ENCODE measurements around the gene RASSF5. TPM values are rescaled to one million over a fixed set of nuclear protein-coding genes. Genes with fewer than 3 reads are reported as not detected.

Gene RASSF5
- total and polyA plus RNA-seq, 10 of the 15 experiments (the other 5 are each of a cell fraction or from before 2014, with no cell fraction given), result 14.0 to 89.6 (median 68.9) TPM

DNA sequence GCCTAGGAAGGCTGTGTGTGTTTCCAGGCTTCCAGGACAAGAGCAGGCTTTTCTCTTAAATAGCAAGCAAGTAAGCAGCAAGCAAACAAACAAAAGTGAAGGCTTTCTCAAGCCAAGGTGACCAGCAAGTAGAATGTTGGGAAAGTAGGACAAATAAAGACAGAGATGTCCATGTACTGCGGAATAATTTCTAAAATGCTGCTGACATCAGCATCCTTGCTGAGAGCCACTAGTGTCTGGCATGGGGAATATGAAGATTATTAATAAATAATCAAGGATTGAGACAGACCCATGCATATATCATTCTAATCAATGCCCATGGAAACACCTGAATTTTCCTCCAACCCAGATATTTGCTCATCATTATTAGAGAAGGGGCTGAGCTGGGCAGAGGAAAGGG lies 121.6 kb downstream of the RASSF5 start:
- no peaks in the 10 kb centered on the region for H3K4me1 ChIP-seq (ENCODE audit: control insufficient read depth, insufficient read depth, low read length)
- 40% methylated on average over 1 of the region's 1 CpG for WGBS (ENCODE audit: insufficient coverage, insufficient replicate concordance, low lambda C conversion rate, missing lambda C conversion rate)
- no peak for FAIRE-seq
- in situ Hi-C loops (cut with MboI), result no loop called here
- ATAC-seq, result no peak
- no TSS peak for BruUV-seq (replicated peaks)
- H3K36me3 ChIP-seq (ENCODE audit: control insufficient read depth in 2 of 2, insufficient read depth in 2 of 2, low read length in 1 of 2), result no peaks in the 10 kb centered on the region
- no peaks in the 10 kb centered on the region for H3K79me2 ChIP-seq (ENCODE audit: control insufficient read depth, insufficient read depth, low read length)
- H4K20me1 ChIP-seq (ENCODE audit: control insufficient read depth, insufficient read depth), result no peaks in the 10 kb centered on the region
- H3K27me3 ChIP-seq (replicated peaks in 1 of 2; ENCODE audit: control insufficient read depth in 2 of 2, insufficient read depth in 2 of 2, low read length in 1 of 2), result no peaks in the 10 kb centered on the region
- no peak overlapping the region for H3K4me2 ChIP-seq (ENCODE audit: control insufficient read depth, insufficient read depth)
- no peak for TF ChIP-seq ATF7 (IDR thresholded peaks at IDR 0.05; ENCODE audit: low read depth)
- no peak overlapping the region for H3K9ac ChIP-seq (ENCODE audit: control insufficient read depth, insufficient read depth, low read length)
- H3K9me3 ChIP-seq (replicated peaks; ENCODE audit: control insufficient read depth, insufficient read depth, low read length), result no peaks in the 10 kb centered on the region; the same call in 2 of the 3 replicates
- ChIA-PET POLR2A (interaction anchor here (0.6 to 7.5 kb wide), 2 partner anchors 11 to 37 kb away, joined by 3 to 92 read pairs; no protein-coding TSS in a partner anchor), CTCF (interaction anchor here (0.6 to 19.1 kb wide), 15 partner anchors 9 to 776 kb away, joined by 3 to 1150 read pairs (median 5); partner anchors contain the start of gene EIF2D), RAD21 (ENCODE audit: unreplicated experiment) (interaction anchor here (1.1 to 5.6 kb wide), 4 partner anchors 16 to 354 kb away, joined by 3 to 138 read pairs (median 11); partner anchors contain the start of gene EIF2D), SMC1A (ENCODE audit: uncharacterized antibody, unreplicated experiment) (interaction anchor here (0.8 to 3.5 kb wide), 12 partner anchors 8 to 353 kb away, joined by 3 to 122 read pairs (median 16); partner anchors contain the start of gene EIF2D)
- no peak overlapping the region for H3K27ac ChIP-seq (ENCODE audit: control insufficient read depth, insufficient read depth)
- H3K4me3 ChIP-seq, result no peak overlapping the region
- no peak overlapping the region for H2AFZ ChIP-seq (ENCODE audit: control insufficient read depth, low read depth, low read length)
- DNase-seq (ENCODE audit: low read depth, low spot score), result no peak
- intact Hi-C loops (cut with micrococcal nuclease; ENCODE audit: unreplicated experiment), result no loop called here

DNA sequence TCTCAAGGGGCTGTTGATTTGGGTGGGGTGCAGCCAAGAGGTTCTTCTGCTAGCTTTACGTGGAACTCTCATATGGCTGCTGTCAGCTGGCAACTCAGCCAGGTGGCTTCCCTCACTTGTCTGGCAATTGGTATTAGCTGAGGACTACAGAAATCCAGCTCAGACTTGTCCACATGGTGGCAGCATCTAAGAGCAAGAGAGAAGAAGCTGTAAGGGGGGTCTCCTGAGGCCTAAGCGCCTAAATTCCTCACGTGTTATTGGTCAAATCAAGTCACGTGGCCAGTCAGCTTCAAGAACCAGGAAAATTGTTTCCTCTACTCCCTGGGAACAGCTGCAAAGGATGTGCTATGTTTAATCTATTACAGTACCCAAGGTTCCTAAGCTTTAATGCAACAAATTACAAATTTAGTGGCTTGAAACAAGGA lies 123.8 kb downstream of the RASSF5 start:
- H3K4me2 ChIP-seq (ENCODE audit: control insufficient read depth, insufficient read depth), result no peak overlapping the region
- no TSS peak for BruUV-seq (replicated peaks)
- no peaks in the 10 kb centered on the region for H3K27me3 ChIP-seq (replicated peaks in 1 of 2; ENCODE audit: control insufficient read depth in 2 of 2, insufficient read depth in 2 of 2, low read length in 1 of 2)
- H2AFZ ChIP-seq (ENCODE audit: control insufficient read depth, low read depth, low read length), result peak overlapping the region; percentile 58; the same call in 1 of the 2 replicates
- DNase-seq (ENCODE audit: low read depth, low spot score) (peak; percentile 60), FAIRE-seq (no peak), ATAC-seq (peak; percentile 54)
- H3K27ac ChIP-seq (ENCODE audit: control insufficient read depth, insufficient read depth), result no peak overlapping the region
- no peak overlapping the region for H3K9ac ChIP-seq (ENCODE audit: control insufficient read depth, insufficient read depth, low read length)
- intact Hi-C loops (cut with micrococcal nuclease; ENCODE audit: unreplicated experiment), result loop anchor here (5.0 to 10.0 kb wide), 2 partner anchors 94 to 351 kb away; no protein-coding TSS in a partner anchor
- CTCF ChIA-PET, result interaction anchor here (0.7 to 19.1 kb wide), 52 partner anchors 9 to 453 kb away, joined by 3 to 1150 read pairs (median 6); partner anchors contain the start of genes EIF2D, IKBKE, IL19 and RASSF5
- SMC1A ChIA-PET (ENCODE audit: uncharacterized antibody, unreplicated experiment), result interaction anchor here (0.5 to 3.5 kb wide), 39 partner anchors 10 to 1313 kb away, joined by 3 to 122 read pairs (median 4); partner anchors contain the start of gene IL19
- RAD21 ChIA-PET (ENCODE audit: unreplicated experiment), result interaction anchor here (0.8 to 5.6 kb wide), 32 partner anchors 10 to 350 kb away, joined by 3 to 138 read pairs (median 4); partner anchors contain the start of genes EIF2D and IKBKE
- in situ Hi-C loops (cut with MboI), result no loop called here
- no peaks in the 10 kb centered on the region for H4K20me1 ChIP-seq (ENCODE audit: control insufficient read depth, insufficient read depth)
- no peak overlapping the region for H3K4me3 ChIP-seq
- POLR2A ChIA-PET, result interaction anchor here (0.9 to 7.5 kb wide), 6 partner anchors 19 to 141 kb away, joined by 3 to 92 read pairs (median 5); partner anchors contain the start of gene IL10
- no peaks in the 10 kb centered on the region for H3K9me3 ChIP-seq (replicated peaks; ENCODE audit: control insufficient read depth, insufficient read depth, low read length)
- 11% methylated on average over 4 of the region's 4 CpGs for WGBS (ENCODE audit: insufficient coverage, insufficient replicate concordance, low lambda C conversion rate, missing lambda C conversion rate)
- H3K36me3 ChIP-seq (ENCODE audit: control insufficient read depth in 2 of 2, insufficient read depth in 2 of 2, low read length in 1 of 2), result no peaks in the 10 kb centered on the region
- H3K4me1 ChIP-seq (ENCODE audit: control insufficient read depth, insufficient read depth, low read length), result peaks cover 9% of the 10 kb centered on the region
- H3K79me2 ChIP-seq (ENCODE audit: control insufficient read depth, insufficient read depth, low read length), result peaks cover 7% of the 10 kb centered on the region
- TF ChIP-seq, protein P1, sequence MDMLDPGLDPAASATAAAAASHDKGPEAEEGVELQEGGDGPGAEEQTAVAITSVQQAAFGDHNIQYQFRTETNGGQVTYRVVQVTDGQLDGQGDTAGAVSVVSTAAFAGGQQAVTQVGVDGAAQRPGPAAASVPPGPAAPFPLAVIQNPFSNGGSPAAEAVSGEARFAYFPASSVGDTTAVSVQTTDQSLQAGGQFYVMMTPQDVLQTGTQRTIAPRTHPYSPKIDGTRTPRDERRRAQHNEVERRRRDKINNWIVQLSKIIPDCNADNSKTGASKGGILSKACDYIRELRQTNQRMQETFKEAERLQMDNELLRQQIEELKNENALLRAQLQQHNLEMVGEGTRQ (IDR thresholded peaks at IDR 0.05; ENCODE audit: borderline replicate concordance, low read depth, low read length), result peak; percentile 74
- peak; percentile 36 for TF ChIP-seq MEF2B (IDR thresholded peaks at IDR 0.05; ENCODE audit: partially characterized antibody, poor library complexity, severe bottlenecking)
- no peak for TF ChIP-seq PML (IDR thresholded peaks at IDR 0.05; ENCODE audit: low read length)
- peak; percentile 99 for TF ChIP-seq TCF3 (IDR thresholded peaks at IDR 0.05; ENCODE audit: borderline replicate concordance, insufficient read depth, low read depth, low read length)
- TF ChIP-seq TCF12 (IDR thresholded peaks at IDR 0.05; ENCODE audit: low read depth, low read length), result peak; percentile 98
- TF ChIP-seq, protein P2, sequence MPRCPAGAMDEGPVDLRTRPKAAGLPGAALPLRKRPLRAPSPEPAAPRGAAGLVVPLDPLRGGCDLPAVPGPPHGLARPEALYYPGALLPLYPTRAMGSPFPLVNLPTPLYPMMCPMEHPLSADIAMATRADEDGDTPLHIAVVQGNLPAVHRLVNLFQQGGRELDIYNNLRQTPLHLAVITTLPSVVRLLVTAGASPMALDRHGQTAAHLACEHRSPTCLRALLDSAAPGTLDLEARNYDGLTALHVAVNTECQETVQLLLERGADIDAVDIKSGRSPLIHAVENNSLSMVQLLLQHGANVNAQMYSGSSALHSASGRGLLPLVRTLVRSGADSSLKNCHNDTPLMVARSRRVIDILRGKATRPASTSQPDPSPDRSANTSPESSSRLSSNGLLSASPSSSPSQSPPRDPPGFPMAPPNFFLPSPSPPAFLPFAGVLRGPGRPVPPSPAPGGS (IDR thresholded peaks at IDR 0.05; ENCODE audit: borderline replicate concordance, insufficient read depth, low read depth, low read length, poor library complexity, severe bottlenecking), result no peak
- TF ChIP-seq, protein P3, sequence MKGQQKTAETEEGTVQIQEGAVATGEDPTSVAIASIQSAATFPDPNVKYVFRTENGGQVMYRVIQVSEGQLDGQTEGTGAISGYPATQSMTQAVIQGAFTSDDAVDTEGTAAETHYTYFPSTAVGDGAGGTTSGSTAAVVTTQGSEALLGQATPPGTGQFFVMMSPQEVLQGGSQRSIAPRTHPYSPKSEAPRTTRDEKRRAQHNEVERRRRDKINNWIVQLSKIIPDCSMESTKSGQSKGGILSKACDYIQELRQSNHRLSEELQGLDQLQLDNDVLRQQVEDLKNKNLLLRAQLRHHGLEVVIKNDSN (IDR thresholded peaks at IDR 0.05; ENCODE audit: borderline replicate concordance, extremely low read length, insufficient read depth, low read depth, low read length), result peak; percentile 67
- TF ChIP-seq, protein P4, sequence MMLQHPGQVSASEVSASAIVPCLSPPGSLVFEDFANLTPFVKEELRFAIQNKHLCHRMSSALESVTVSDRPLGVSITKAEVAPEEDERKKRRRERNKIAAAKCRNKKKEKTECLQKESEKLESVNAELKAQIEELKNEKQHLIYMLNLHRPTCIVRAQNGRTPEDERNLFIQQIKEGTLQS (IDR thresholded peaks at IDR 0.05; ENCODE audit: borderline replicate concordance, extremely low read depth, low read depth, low read length), result peak; percentile 59; the same call in 1 of the 2 replicates
- TF ChIP-seq JUND (IDR thresholded peaks at IDR 0.05; ENCODE audit: low read depth, low read length), result no peak
